Ramos (cell line): ENCODE measurements around the gene COG1.

Experiments
- in situ Hi-C: fragments of 300-500 bp; cut with MboI; formaldehyde crosslinking; loops from one replicate; pipeline ENCODE4 v1.14.3; 2022; ENCODE audit warnings: low sequenced_read_pairs; ENCODE audit not compliant: unreplicated experiment

The COG1 gene

DNA sequence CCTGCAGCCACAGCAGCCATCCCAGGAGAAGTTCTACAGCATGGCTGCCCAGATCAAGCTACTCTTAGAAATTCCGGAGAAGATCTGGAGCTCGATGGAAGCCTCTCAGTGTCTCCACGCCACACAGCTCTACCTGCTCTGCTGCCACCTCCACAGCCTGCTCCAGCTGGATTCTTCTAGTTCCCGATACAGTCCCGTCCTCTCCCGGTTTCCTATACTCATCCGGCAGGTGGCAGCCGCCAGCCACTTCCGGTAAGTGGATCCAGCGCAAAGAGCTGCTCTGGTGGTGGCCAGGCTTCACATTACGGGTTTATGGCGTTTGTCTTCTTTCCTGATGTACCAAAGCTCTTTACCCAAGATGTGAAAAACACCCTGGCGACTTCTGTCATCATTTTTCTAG is 3.6 kb downstream of the COG1 start:
- in situ Hi-C loops = no loop called here

- in situ Hi-C loops = no loop called here
These were observed 4.3 kb downstream of the COG1 start for GRCh38 chr17:73197161-73197560.

DNA sequence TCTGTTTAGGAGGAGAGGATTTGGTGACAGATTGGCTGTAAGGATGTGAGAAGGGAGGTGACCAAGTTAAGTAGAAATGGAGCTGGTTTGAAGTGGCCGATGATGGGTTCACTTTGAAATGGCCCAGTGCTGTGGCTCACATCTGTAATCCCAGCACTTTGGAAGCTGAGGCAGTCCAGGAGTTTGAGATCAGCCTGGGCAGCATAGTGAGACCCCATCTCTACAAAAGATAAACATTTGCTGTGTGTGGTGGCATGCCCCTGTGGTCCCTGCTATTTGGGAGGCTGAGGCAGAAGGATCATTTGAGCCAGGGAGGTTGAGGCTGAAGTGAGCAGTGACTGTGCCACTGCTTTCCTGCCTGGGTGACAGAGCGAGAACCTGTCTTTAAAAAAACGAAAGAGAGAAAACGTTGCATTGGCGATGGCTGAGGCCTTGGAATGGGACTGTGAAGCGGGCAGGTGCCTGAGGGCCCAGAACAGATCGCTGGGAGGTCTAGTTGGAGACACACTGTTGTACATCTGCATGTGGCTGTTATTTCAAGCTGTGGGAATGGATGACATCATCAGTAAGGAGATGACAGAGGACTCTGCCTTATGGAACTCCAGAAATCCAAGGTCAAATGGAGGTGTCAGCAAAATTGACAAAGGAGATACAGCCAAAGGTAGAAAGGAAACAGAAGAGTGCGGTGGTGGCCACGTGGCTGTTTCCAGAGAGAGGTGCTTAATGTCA is 5.5 kb downstream of the COG1 start:
- in situ Hi-C loops = no loop called here

GRCh38 chr17:73198930-73199260 is 6.0 kb downstream of the COG1 start:
- in situ Hi-C loops = no loop called here

- in situ Hi-C loops = no loop called here
These were observed 7.0 kb downstream of the COG1 start for GRCh38 chr17:73199751-73200317.

GRCh38 chr17:73200476-73200875 is 7.6 kb downstream of the COG1 start:
- in situ Hi-C loops = no loop called here

DNA sequence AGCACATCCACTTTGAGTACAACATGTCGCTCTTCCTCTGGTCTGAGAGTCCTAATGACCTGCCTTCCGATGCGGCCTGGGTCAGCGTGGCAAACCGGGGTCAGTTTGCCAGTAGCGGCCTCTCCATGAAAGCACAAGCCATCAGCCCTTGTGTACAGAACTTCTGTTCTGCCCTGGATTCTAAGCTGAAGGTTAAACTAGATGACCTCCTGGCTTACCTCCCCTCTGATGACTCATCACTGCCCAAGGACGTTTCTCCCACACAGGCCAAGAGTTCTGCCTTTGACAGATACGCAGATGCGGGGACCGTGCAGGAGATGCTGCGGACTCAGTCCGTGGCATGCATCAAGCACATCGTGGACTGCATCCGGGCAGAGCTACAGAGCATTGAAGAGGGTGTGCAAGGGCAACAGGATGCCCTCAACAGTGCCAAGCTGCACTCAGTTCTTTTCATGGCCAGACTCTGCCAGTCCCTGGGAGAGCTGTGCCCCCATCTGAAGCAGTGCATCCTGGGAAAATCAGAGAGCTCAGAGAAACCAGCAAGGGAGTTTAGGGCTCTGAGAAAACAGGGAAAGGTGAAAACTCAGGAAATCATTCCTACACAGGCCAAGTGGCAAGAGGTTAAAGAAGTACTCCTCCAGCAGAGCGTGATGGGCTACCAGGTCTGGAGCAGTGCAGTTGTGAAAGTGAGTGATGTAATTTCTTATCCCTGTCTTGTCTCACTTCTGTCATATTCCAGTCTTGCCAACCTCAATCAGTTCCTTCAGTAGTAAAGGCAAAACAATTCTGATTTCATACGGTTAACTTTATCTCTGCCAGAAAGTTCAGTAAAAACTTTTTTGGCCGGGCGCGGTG is 8.6 kb downstream of the COG1 start:
- in situ Hi-C loops = no loop called here

- in situ Hi-C loops = no loop called here
These were observed 10.4 kb downstream of the COG1 start for GRCh38 chr17:73203135-73203787.

- in situ Hi-C loops = no loop called here
These were observed 11.1 kb downstream of the COG1 start for GRCh38 chr17:73203788-73204479.

GRCh38 chr17:73205459-73205961 is 12.7 kb downstream of the COG1 start:
- in situ Hi-C loops = no loop called here

DNA sequence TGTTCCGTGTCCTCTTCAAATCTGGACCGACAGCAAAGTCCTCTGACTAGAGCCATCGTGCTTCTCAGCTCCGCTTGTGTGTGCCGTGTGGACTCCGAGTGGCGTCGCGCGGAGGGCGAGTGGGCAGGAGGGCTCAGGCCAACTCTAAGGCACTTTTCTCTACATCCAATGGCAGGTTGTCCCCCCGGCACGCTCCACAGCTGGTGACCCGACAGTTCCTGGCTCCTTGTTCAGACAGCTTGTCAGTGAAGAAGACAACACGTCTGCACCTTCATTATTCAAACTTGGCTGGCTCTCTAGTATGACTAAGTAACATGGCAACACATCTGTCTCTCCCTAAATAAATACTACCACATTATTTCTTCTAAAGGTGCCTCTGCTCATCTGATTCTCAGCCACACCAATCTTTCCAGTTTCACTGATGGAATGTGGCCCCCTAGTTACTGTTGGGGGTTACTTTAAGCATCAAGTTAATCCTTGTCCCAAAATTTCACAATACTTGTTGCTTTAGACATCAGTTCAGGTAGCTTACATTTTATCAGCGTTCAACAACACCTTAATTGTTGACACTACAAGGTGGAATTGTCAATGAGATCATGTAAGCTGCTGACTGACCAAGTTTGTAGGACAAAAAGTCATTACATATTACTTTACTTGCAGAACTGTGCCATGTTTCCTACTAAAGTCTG is 15.4 kb downstream of the COG1 start:
- in situ Hi-C loops = no loop called here

DNA sequence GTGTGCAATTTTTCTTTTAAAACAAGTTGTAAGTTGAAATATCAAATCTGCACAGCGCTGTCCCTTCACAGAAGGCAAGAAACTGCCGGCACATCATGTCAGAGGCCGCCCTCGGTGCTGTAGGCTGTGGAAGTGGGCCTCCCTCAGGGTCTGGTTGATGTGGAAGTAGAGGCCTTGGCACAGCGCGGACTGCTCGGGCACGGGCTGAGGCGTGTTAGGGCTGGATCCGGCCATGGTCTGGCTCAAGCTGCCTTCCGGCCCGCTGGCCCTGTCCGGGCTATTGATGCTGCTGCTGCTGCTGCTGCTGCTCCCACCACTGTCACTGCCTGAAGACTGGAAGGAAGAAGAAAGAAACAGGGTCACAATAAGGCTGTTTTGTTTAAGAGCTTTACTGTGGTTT is 16.6 kb downstream of the COG1 start:
- in situ Hi-C loops = no loop called here

- in situ Hi-C loops = no loop called here
These were observed 17.3 kb downstream of the COG1 start for GRCh38 chr17:73210002-73210678.

- in situ Hi-C loops = no loop called here
These were observed 18.9 kb downstream of the COG1 start for GRCh38 chr17:73211745-73212144.

DNA sequence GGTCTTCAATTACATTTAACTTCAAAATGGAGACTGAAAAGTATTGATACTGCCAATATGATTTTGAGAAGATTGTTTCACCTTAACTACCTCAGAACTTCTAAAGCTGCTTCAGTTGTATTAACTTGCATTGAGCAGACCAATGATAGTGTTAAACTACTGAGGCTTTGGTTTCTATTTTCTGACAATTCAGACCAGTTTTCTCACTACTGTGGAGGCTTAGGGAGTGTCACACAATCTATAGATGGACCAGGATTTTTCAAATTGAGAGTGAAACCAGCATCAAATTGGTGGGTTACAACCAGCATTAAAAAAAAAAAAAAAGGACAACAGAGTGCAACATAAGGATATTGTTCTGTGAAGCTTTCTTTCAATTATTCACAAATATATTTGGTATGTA is 21.2 kb downstream of the COG1 start:
- in situ Hi-C loops = no loop called here

GRCh38 chr17:73214851-73215250 is 22.0 kb downstream of the COG1 start:
- in situ Hi-C loops = no loop called here

- in situ Hi-C loops = no loop called here
These were observed 22.6 kb downstream of the COG1 start for GRCh38 chr17:73215447-73215846.

DNA sequence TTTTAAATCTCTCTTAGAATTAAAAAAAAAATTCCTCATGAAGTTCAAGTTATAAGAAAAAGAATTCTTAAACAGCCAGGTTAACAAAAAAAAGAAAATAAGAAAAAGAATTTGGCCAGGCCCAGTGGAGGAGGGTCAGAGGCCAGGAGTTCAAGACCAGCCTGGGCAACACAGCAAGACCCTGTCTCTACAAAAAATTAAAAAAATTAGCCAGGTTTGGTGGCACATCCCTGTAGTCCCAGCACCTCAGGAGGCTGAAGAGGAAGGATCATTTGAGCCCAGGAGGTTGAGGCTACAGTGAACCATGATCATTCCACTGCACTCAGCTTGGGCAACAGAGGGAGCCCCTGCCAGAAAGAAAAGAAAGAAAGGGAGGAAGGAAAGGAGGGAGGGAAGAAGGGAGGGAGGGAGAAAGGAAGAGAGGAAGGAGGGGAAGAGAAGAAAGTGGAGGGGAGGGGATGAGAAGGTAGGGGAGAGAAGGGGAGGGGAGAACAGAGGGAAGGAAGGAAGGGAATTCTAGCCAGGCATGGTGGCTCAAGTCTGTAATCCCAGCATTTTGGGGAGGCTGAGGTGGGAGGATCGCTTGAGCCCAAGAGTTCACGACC is 30.9 kb downstream of the COG1 start:
- in situ Hi-C loops = no loop called here

GRCh38 chr17:73224237-73224636 is 31.4 kb downstream of the COG1 start:
- in situ Hi-C loops = no loop called here
